HEK293 (cell line): Measurements from ENCODE around the gene TLR9.

Experiments
- CTCF ChIP-seq: fragments of 450-650 bp; formaldehyde crosslinking; IDR thresholded peaks from 2 replicates; pipeline ENCODE4 v1.5.1; 2016; ENCODE audit warnings: missing biosample characterization, missing genetic modification characterization
- ZNF10 ChIP-seq: fragments of 450-650 bp; formaldehyde crosslinking; IDR thresholded peaks from 2 replicates; pipeline ENCODE4 v1.5.1; 2017; ENCODE audit warnings: missing biosample characterization, missing genetic modification characterization
- ZNF350 ChIP-seq: fragments of 450-650 bp; formaldehyde crosslinking; IDR thresholded peaks from 2 replicates; pipeline ENCODE4 v1.5.0; 2017; ENCODE audit warnings: missing biosample characterization, mild to moderate bottlenecking, missing genetic modification characterization
- ZNF473 ChIP-seq: fragments of 450-650 bp; formaldehyde crosslinking; IDR thresholded peaks from 2 replicates; pipeline ENCODE4 v1.5.1; 2017; ENCODE audit warnings: missing biosample characterization, missing genetic modification characterization
- TF ChIP-seq, protein P1 (sequence below): fragments of 450-650 bp; formaldehyde crosslinking; IDR thresholded peaks from 2 replicates; pipeline ENCODE4 v1.5.1; 2016; ENCODE audit warnings: missing biosample characterization, missing genetic modification characterization
- TF ChIP-seq, protein P2 (sequence below): sonication (generic); formaldehyde crosslinking; IDR thresholded peaks from 2 replicates; pipeline ENCODE4 v1.8.1; 2022; ENCODE audit warnings: mild to moderate bottlenecking, moderate library complexity, missing genetic modification reagents
- TF ChIP-seq, protein P3 (sequence below): IDR thresholded peaks from 2 replicates; pipeline ENCODE4 v1.6.1; 2011; ENCODE audit warnings: mild to moderate bottlenecking, low read depth, low read length, borderline replicate concordance

DNA sequence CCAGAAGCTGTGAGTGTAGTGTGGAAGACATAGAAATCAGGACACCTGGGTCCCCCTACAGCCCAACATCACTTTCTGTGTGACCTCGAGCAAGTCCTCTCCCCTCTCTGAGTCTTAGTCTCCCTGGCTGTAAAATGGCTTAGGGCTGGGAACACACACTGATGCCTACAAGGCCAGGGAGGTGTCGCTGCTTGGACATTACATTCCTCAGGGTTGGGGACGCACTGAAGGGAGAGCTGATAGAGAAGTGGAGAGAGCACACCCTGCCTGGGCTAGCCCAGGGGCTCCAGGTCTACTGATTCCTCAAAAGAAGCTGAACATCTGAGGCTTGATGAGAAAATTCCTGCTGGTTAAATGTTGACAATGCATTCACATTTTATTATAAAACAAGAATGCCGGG, 33.8 kb downstream of the TLR9 start:
- TF ChIP-seq, protein P1, sequence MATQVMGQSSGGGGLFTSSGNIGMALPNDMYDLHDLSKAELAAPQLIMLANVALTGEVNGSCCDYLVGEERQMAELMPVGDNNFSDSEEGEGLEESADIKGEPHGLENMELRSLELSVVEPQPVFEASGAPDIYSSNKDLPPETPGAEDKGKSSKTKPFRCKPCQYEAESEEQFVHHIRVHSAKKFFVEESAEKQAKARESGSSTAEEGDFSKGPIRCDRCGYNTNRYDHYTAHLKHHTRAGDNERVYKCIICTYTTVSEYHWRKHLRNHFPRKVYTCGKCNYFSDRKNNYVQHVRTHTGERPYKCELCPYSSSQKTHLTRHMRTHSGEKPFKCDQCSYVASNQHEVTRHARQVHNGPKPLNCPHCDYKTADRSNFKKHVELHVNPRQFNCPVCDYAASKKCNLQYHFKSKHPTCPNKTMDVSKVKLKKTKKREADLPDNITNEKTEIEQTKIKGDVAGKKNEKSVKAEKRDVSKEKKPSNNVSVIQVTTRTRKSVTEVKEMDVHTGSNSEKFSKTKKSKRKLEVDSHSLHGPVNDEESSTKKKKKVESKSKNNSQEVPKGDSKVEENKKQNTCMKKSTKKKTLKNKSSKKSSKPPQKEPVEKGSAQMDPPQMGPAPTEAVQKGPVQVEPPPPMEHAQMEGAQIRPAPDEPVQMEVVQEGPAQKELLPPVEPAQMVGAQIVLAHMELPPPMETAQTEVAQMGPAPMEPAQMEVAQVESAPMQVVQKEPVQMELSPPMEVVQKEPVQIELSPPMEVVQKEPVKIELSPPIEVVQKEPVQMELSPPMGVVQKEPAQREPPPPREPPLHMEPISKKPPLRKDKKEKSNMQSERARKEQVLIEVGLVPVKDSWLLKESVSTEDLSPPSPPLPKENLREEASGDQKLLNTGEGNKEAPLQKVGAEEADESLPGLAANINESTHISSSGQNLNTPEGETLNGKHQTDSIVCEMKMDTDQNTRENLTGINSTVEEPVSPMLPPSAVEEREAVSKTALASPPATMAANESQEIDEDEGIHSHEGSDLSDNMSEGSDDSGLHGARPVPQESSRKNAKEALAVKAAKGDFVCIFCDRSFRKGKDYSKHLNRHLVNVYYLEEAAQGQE (tag by site-specific recombination): no peak
- TF ChIP-seq ZNF473 (tag by site-specific recombination): no peak
- no peak for TF ChIP-seq CTCF (tag by site-specific recombination)
- TF ChIP-seq, protein P2, sequence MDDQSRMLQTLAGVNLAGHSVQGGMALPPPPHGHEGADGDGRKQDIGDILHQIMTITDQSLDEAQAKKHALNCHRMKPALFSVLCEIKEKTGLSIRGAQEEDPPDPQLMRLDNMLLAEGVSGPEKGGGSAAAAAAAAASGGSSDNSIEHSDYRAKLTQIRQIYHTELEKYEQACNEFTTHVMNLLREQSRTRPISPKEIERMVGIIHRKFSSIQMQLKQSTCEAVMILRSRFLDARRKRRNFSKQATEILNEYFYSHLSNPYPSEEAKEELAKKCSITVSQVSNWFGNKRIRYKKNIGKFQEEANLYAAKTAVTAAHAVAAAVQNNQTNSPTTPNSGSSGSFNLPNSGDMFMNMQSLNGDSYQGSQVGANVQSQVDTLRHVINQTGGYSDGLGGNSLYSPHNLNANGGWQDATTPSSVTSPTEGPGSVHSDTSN (CRISPR knock-in tag): no peak
- TF ChIP-seq ZNF350 (tag by site-specific recombination): no peak
- TF ChIP-seq, protein P3, sequence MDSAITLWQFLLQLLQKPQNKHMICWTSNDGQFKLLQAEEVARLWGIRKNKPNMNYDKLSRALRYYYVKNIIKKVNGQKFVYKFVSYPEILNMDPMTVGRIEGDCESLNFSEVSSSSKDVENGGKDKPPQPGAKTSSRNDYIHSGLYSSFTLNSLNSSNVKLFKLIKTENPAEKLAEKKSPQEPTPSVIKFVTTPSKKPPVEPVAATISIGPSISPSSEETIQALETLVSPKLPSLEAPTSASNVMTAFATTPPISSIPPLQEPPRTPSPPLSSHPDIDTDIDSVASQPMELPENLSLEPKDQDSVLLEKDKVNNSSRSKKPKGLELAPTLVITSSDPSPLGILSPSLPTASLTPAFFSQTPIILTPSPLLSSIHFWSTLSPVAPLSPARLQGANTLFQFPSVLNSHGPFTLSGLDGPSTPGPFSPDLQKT: no peak
- TF ChIP-seq ZNF10 (tag by site-specific recombination): no peak
